GM18868 (cell line): ENCODE results near the gene HIPK2.
A peak's percentile ranks its signal among the peaks of the same experiment; 100 is the strongest.

Experiments used
- ATAC-seq: cut with Tn5 transposase; IDR thresholded peaks from one replicate; pipeline ENCODE4 v1.9.1; 2021; ENCODE audit warnings: mild to moderate bottlenecking, moderate library complexity; ENCODE audit not compliant: unreplicated experiment

HIPK2 gene

GRCh38 chr7:139718141-139718540 is 59.7 kb downstream of the HIPK2 start:
- no peak for ATAC-seq

- ATAC-seq: no peak
Observed at GRCh38 chr7:139716156-139716942, 61.4 kb downstream of the HIPK2 start.

- ATAC-seq: no peak
Observed at GRCh38 chr7:139715194-139715815, 62.5 kb downstream of the HIPK2 start.

- peak; percentile 96 for ATAC-seq
Observed at GRCh38 chr7:139714163-139714901, 63.5 kb downstream of the HIPK2 start.

GRCh38 chr7:139713526-139714162 is 64.2 kb downstream of the HIPK2 start:
- ATAC-seq: no peak

- no peak for ATAC-seq
Observed at GRCh38 chr7:139713061-139713460, 64.7 kb downstream of the HIPK2 start.

GRCh38 chr7:139711991-139712743 is 65.6 kb downstream of the HIPK2 start:
- no peak for ATAC-seq

- no peak for ATAC-seq
Observed at GRCh38 chr7:139710036-139710435, 67.8 kb downstream of the HIPK2 start.

GRCh38 chr7:139709485-139709884 is 68.3 kb downstream of the HIPK2 start:
- ATAC-seq: no peak

GRCh38 chr7:139708541-139708940 is 69.3 kb downstream of the HIPK2 start:
- ATAC-seq: peak; percentile 89

GRCh38 chr7:139706837-139707236 is 71.0 kb downstream of the HIPK2 start:
- no peak for ATAC-seq

GRCh38 chr7:139704308-139704879 is 73.4 kb downstream of the HIPK2 start:
- no peak for ATAC-seq

GRCh38 chr7:139703487-139704307 is 74.1 kb downstream of the HIPK2 start:
- peak; percentile 26 for ATAC-seq

GRCh38 chr7:139702811-139703486 is 74.8 kb downstream of the HIPK2 start:
- peak; percentile 72 for ATAC-seq

GRCh38 chr7:139702313-139702731 is 75.5 kb downstream of the HIPK2 start:
- no peak for ATAC-seq

GRCh38 chr7:139701908-139702307 is 75.9 kb downstream of the HIPK2 start:
- no peak for ATAC-seq

GRCh38 chr7:139700505-139701235 is 77.1 kb downstream of the HIPK2 start:
- ATAC-seq: no peak
